HG03064 (cell line): Measurements from ENCODE around the gene ANKDD1A.

Experiments used
- ATAC-seq: cut with Tn5 transposase; IDR thresholded peaks from one replicate; pipeline ENCODE4 v1.9.1; 2021; ENCODE audit warnings: low read depth; ENCODE audit not compliant: unreplicated experiment

The ANKDD1A gene

GRCh38 chr15:64917211-64917610, 5.5 kb downstream of the ANKDD1A start:
- no peak for ATAC-seq

- no peak for ATAC-seq
Observed at GRCh38 chr15:64919721-64920120, 8.0 kb downstream of the ANKDD1A start.

- no peak for ATAC-seq
Observed at GRCh38 chr15:64921711-64922110, 10.0 kb downstream of the ANKDD1A start.

DNA sequence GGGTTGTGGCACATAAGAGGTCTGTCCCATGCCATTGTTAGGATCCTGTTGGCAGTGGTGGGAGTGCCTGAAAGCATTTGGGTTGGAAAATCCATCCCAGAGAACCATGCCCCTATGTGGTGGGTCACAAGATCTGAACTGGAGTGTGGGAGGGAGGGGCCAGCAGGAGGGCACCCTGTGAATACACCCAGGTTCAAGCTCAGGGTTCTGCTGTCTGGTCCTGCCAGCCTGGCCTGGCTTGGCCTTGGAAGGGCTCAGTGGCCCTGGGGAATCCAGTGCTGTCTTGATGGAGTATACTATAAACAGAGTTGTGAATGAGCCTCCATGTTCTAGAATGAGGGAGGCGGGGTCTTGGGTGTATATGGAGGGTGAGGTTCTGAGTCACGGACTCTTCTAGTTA, 11.8 kb downstream of the ANKDD1A start:
- no peak for ATAC-seq

DNA sequence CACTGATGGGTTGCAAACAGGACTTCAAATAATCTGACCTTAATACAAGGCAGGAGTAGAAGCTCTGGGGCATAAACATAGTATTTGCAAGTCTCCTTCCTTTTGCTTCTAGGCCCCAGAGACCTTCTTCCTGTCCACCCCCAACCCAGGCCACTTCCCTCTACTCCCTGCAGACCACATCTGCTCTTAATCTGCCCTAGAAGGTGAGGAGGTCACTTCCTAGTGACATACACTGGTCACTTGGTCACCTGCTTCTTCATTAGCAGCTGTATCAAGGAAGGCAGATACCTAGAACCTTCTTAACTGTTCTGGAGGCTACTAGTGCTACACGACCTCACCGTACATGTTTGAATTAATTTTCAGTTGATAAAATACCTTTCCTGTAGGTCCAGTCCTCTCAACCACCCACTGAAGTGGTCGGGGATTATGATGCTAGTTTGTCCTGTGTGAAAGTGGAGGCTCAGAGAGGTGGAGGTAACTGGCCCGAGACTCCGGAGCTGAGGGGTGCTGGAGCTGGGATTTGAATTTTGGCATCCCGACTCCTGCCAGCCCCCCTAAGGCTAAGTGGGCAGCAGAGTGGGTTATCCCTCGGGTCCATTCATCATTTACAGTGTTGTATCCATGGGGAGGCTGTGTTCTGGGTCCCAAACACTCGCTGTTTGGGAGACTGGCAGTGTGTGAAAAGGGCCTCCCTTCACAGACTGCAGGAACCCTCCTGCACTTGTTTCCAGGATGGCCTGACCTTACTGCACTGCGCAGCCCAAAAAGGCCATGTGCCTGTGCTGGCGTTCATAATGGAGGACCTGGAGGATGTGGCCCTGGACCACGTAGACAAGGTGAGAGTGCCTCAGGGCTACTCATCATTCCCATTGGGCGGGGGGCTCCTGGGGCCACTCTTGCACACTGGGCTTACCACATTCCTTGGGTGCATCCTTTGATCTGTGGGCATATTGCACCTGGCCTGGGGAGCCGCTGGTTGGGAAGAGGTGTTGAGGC, 13.9 kb downstream of the ANKDD1A start:
- no peak for ATAC-seq

- no peak for ATAC-seq
Observed at GRCh38 chr15:64926661-64927060, 15.0 kb downstream of the ANKDD1A start.

DNA sequence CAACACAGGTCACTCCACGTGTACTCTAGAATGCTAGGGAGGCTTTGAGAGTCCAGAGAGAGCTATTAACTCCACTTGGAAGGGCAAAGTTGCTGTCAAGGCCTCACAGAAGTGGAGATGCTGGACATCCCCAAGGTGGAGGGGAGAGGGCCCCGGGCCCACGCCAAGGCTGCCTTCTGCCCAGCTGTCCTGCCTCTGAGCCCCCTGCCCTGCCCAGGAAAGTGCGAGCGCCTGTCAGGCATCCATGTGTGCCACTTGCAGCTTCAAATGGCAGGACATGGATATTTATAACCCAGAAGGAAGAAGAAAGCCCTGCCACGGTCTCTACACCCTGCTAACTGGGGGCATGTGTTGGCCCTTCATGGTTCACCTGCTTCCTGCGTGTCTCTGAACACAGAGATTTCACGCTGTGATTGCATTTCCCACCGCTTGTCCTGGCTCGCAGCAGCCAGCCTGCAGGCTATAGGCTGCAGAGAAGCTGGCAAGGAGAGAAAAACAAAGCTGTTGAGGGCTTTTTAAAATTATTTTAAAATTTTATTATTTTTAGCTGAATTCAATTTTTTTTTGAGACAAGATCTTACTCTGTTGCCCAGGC, 17.0 kb downstream of the ANKDD1A start:
- no peak for ATAC-seq

DNA sequence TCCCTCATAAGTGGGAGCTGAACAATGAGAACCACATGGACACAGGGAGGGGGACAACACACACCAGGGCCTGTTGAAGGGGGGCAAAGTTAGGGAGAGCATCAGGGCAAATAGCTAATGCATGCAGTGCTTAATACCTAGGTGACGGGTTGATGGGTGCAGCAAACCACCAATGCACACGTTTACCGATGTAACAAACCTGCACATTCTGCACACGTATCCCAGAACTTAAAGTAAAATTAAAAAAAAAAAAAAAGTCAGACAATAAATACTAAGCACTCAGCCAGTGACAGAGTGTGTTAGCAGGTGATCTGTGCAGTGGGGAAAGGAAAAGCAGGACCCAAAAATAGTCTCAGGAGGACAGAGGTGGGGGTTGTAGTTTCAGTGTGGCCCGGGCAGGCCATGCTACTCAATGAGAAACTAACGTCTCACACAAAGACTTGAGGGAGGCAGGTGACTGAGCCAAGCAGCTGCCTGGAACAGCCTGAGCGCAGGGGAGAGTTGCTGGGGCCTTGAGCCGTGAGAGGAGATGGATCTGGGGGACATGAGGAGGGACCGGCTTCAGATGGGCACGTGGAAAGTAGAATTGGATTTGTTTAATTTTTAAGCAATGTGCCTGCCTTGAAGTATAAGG, 18.4 kb downstream of the ANKDD1A start:
- peak; percentile 58 for ATAC-seq

DNA sequence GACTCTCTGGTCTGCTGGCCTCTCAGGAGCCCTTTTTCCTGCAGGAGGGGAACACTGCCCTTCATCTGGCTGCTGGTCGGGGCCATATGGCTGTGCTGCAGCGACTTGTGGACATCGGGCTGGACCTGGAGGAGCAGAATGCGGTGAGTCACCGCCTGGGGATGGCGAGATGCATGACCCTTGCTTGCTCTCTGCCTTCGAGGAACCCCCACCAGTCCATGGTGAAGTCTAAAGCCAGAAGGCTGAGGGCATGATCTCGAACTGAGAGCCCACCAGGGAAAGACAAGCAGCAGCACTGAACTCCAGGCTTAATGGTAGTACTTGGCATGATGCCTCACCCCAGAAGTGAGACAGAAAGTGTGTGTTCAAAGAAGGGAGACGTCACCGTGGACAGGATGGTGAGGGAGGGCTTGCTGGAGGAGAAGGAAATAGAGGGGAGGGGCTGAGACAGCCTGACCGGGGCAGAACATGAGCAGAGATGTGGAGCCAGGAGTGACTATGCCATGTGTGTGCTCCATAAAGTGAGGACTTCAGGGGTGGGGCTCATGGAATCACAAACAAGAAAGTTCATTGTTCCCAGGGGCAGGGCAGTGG, 19.2 kb downstream of the ANKDD1A start:
- ATAC-seq, result no peak

GRCh38 chr15:64931381-64931780, 19.7 kb downstream of the ANKDD1A start:
- no peak for ATAC-seq

- no peak for ATAC-seq
Observed at GRCh38 chr15:64934023-64934422, 22.3 kb downstream of the ANKDD1A start.

DNA sequence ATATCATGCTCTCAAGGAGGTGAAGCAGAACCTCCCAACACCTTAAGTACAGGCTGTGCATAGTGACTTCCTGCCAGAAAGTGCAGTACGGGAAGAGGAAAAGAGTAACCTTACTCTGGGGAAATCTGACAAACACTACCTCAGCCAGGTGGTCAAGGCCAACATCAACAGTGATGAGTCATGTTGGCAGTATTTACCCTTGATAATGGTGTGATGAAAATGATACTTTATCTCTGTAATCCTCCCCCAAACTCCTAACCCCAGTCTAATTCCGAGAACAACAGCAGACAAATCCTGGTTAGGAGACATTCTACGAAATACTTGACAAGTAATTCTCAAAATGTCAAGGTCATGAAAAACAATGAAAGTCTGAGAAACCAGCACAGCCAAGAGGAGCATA, 26.5 kb downstream of the ANKDD1A start:
- no peak for ATAC-seq

GRCh38 chr15:64942356-64942755, 30.7 kb downstream of the ANKDD1A start:
- no peak for ATAC-seq

DNA sequence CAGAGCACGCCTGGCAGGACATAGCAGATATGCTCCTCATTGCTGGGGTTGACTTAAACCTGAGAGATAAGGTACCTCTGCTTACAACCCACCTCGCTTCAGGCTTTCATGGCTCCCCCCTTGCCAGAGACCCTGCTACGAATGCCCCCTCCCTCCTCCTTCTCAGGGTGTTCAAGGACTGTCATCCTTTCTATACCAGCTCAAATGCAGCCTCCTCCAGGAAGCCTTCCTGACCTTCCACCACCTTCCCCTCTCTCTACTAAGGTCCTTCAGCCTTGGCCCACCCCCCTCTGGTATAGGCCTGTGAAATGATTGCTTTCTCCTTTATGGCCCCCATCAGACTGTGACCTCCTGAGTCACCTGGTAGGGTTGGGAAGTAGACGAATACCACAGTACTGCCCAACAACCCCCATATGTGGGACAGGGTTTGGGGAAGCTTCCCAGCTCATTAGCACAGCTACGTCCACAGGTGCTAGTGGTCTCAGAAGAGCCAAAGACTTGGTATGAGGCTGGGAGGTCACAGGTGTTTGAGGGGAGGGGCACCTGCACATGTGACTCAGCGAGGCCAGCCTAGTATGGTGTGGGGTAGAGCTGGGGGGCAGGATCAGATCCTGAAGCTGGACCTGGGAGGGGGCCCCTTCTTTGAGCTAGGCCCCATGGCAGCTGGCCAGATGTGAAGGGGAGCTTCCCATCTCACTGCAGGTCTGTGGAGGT, 32.0 kb downstream of the ANKDD1A start:
- no peak for ATAC-seq

- no peak for ATAC-seq
Observed at GRCh38 chr15:64944961-64945360, 33.3 kb downstream of the ANKDD1A start.

- ATAC-seq, result no peak
Observed at GRCh38 chr15:64947211-64947610, 35.5 kb downstream of the ANKDD1A start.

DNA sequence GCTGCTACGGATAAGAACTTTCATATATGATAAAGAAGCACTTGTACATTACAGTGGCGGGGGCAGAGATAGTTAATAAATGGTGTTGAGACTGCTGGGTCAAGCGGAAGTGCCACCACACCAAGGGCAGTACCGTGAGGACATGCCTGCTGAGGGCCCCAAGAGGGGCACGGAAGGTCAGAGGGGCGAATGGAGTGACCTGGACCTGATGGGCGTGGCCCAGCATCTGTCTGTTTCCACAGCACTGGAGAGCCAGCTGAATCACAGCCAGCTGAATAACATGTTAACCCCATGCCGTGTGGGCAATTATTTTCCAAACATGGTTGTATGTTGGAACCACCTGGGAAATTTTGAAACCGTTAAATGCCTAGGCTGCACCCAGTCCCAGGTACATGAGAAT, 37.2 kb downstream of the ANKDD1A start:
- no peak for ATAC-seq

- ATAC-seq, result no peak
Observed at GRCh38 chr15:64949383-64950186, 37.9 kb downstream of the ANKDD1A start.

DNA sequence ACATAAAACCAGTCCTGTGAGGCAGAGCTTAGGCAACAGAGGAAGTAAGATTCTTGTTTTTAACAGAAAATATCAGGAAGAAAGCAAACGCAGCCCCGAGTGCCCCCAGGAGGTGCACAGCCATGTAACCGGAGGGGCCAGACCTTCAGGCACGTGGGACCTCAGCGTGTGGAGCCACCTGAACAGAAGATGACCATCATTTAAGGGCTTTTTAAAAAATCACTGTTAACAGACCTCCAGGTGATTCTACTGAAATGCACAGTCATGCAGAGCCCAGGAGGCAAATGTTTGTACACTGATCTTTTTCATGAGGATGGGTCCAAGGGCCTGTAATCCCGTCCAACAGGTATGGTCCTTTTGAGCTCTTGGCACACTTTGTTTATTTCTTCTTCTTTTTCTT, 39.2 kb downstream of the ANKDD1A start:
- ATAC-seq, result no peak
